ENCODE data around the gene SPACA5B.
"Not testable (repeated sequence)": the region's sequence is repeated elsewhere in the genome, so short reads cannot be mapped to it uniquely, and the experiment has no call there.

SPACA5B gene

GRCh38 chrX:48130326-48130725 is at the start of gene SPACA5B:
SPACA5B (plus strand) TSS chrX:48130626; CDS start chrX:48130688, 62 bp downstream.
- H3K9me3 Mint-ChIP-seq, DNase-seq, ATAC-seq: not testable (repeated sequence)

GRCh38 chrX:48083212-48083611 is 47.2 kb upstream of the SPACA5B start:
- H3K27me3 Mint-ChIP-seq = no peaks in the 10 kb centered on the region
- DNase-seq = peak; percentile 32 to 50
- H3K9me3 Mint-ChIP-seq = no peaks in the 10 kb centered on the region
- H3K4me3 Mint-ChIP-seq = no peak overlapping the region
- H3K27ac Mint-ChIP-seq = no peak overlapping the region
- ATAC-seq = peak; percentile 91
- no peaks in the 10 kb centered on the region for H3K4me1 Mint-ChIP-seq

More at GRCh38 chrX:48130326-48130725, at the start of gene SPACA5B:
- H3K27me3 Mint-ChIP-seq, H3K4me1 Mint-ChIP-seq, H3K4me3 Mint-ChIP-seq: not testable (repeated sequence)
- peak within 1 kb of the TSS in 1 of 2 donors; percentile 59 for H3K27ac Mint-ChIP-seq

GRCh38 chrX:48083706-48084105 is 46.7 kb upstream of the SPACA5B start:
- Mint-ChIP-seq H3K27ac (no peak overlapping the region), H3K9me3 (no peaks in the 10 kb centered on the region), H3K4me3 (no peak overlapping the region), H3K4me1 (no peaks in the 10 kb centered on the region), H3K27me3 (no peaks in the 10 kb centered on the region)
- DNase-seq = no peak
- no peak for ATAC-seq

- DNase-seq (no peak), ATAC-seq (peak; percentile 66)
- Mint-ChIP-seq H3K27ac (peak overlapping the region in 1 of 2 donors; percentile 46), H3K27me3 (no peaks in the 10 kb centered on the region), H3K4me3 (no peak overlapping the region), H3K9me3 (no peaks in the 10 kb centered on the region), H3K4me1 (no peaks in the 10 kb centered on the region)
These were observed 44.3 kb upstream of the SPACA5B start for GRCh38 chrX:48086082-48086481.

- H3K9me3 Mint-ChIP-seq = no peaks in the 10 kb centered on the region
- ATAC-seq (no peak), DNase-seq (no peak)
- H3K27ac Mint-ChIP-seq = no peak overlapping the region
- no peaks in the 10 kb centered on the region for H3K27me3 Mint-ChIP-seq
- no peaks in the 10 kb centered on the region for H3K4me1 Mint-ChIP-seq
- H3K4me3 Mint-ChIP-seq = no peak overlapping the region
These were observed 40.3 kb upstream of the SPACA5B start for GRCh38 chrX:48090123-48090522.

- H3K27me3 Mint-ChIP-seq, H3K4me1 Mint-ChIP-seq, H3K4me3 Mint-ChIP-seq, H3K9me3 Mint-ChIP-seq, H3K27ac Mint-ChIP-seq, DNase-seq, ATAC-seq: not testable (repeated sequence)
These were observed 37.9 kb upstream of the SPACA5B start for GRCh38 chrX:48092558-48092957.

- no peak for ATAC-seq
- Mint-ChIP-seq H3K9me3 (peaks cover 0 to 10% of the 10 kb centered on the region in 2 donors), H3K4me3 (no peak overlapping the region), H3K27me3 (no peaks in the 10 kb centered on the region), H3K4me1 (no peaks in the 10 kb centered on the region), H3K27ac (no peak overlapping the region)
- no peak for DNase-seq
These were observed 29.0 kb upstream of the SPACA5B start for GRCh38 chrX:48101443-48101842.

- Mint-ChIP-seq H3K4me1 (no peaks in the 10 kb centered on the region), H3K4me3 (no peak overlapping the region), H3K27me3 (no peaks in the 10 kb centered on the region), H3K27ac (no peak overlapping the region), H3K9me3 (peaks cover 0 to 10% of the 10 kb centered on the region in 2 donors)
- ATAC-seq (no peak), DNase-seq (no peak)
These were observed 27.5 kb upstream of the SPACA5B start for GRCh38 chrX:48102874-48103374.

GRCh38 chrX:48107717-48108116 is 22.7 kb upstream of the SPACA5B start:
- no peaks in the 10 kb centered on the region for H3K27me3 Mint-ChIP-seq
- H3K27ac Mint-ChIP-seq = no peak overlapping the region
- ATAC-seq (no peak), DNase-seq (no peak)
- no peak overlapping the region for H3K4me3 Mint-ChIP-seq
- H3K9me3 Mint-ChIP-seq = no peaks in the 10 kb centered on the region
- H3K4me1 Mint-ChIP-seq = no peaks in the 10 kb centered on the region

- DNase-seq, ATAC-seq, H3K27me3 Mint-ChIP-seq, H3K4me3 Mint-ChIP-seq, H3K4me1 Mint-ChIP-seq, H3K9me3 Mint-ChIP-seq, H3K27ac Mint-ChIP-seq: not testable (repeated sequence)
These were observed 5.1 kb upstream of the SPACA5B start for GRCh38 chrX:48125286-48125685.

- not testable (repeated sequence) for DNase-seq, H3K27ac Mint-ChIP-seq
These were observed 1.9 kb downstream of the SPACA5B start for GRCh38 chrX:48132308-48132844.

GRCh38 chrX:48139076-48139475 is 8.7 kb downstream of the SPACA5B start:
- not testable (repeated sequence) for H3K9me3 Mint-ChIP-seq, ATAC-seq, H3K27me3 Mint-ChIP-seq, H3K27ac Mint-ChIP-seq, H3K4me1 Mint-ChIP-seq, H3K4me3 Mint-ChIP-seq, DNase-seq

More at GRCh38 chrX:48132308-48132844, 1.9 kb downstream of the SPACA5B start:
- H3K4me1 Mint-ChIP-seq, H3K27me3 Mint-ChIP-seq, H3K4me3 Mint-ChIP-seq, H3K9me3 Mint-ChIP-seq, ATAC-seq: not testable (repeated sequence)

- H3K27ac Mint-ChIP-seq, H3K9me3 Mint-ChIP-seq, H3K4me3 Mint-ChIP-seq, DNase-seq, H3K27me3 Mint-ChIP-seq: not testable (repeated sequence)
- peak; percentile 66 for ATAC-seq
- peaks cover 14% of the 10 kb centered on the region for H3K4me1 Mint-ChIP-seq
These were observed 11.5 kb downstream of the SPACA5B start for GRCh38 chrX:48141810-48142508.

- not testable (repeated sequence) for H3K27me3 Mint-ChIP-seq, H3K27ac Mint-ChIP-seq, H3K9me3 Mint-ChIP-seq
- Mint-ChIP-seq H3K4me1 (peaks cover 14% of the 10 kb centered on the region), H3K4me3 (peak overlapping the region in 1 of 2 donors; percentile 13)
- DNase-seq = peak; percentile 1 to 26
- peak; percentile 78 for ATAC-seq
These were observed 12.3 kb downstream of the SPACA5B start for GRCh38 chrX:48142697-48143096.

- Mint-ChIP-seq H3K4me1 (no peaks in the 10 kb centered on the region), H3K27ac (no peak overlapping the region), H3K9me3 (no peaks in the 10 kb centered on the region), H3K4me3 (no peak overlapping the region), H3K27me3 (no peaks in the 10 kb centered on the region)
- no peak for DNase-seq
- ATAC-seq = no peak
These were observed 23.3 kb downstream of the SPACA5B start for GRCh38 chrX:48153769-48154168.

- Mint-ChIP-seq H3K4me3 (no peak overlapping the region), H3K4me1 (no peaks in the 10 kb centered on the region), H3K9me3 (no peaks in the 10 kb centered on the region), H3K27ac (no peak overlapping the region), H3K27me3 (no peaks in the 10 kb centered on the region)
- ATAC-seq = no peak
- DNase-seq = no peak
These were observed 24.4 kb downstream of the SPACA5B start for GRCh38 chrX:48154796-48155195.
